EH (cell line): ENCODE measurements around the gene GALNT15.
A peak's percentile ranks its signal among the peaks of the same experiment; 100 is the strongest.

ENCODE experiments used
- DNase-seq: peaks from one replicate; pipeline ENCODE4 v3.0.0-alpha.2; 2015; ENCODE audit warnings: low read depth

The GALNT15 gene

DNA sequence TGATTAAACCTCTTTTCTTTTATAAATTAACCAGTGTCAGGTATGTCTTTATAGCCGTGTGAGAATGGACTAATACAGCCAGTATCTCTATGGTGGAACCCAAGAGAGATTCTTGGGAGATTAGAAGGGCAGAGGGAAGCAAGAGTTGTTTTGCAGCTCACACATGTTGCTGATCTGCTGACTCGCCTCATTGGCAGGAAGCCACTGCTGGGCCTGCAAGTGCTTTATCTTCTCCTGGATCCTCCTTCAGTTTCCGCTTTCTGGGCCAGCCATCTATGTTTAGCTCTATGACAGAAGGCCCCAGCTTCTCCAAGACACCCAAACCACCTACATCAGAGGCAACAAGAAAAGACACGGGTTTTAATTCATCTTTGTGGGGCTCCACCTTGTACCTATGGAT lies 23.4 kb upstream of the GALNT15 start:
- peak; percentile 91 for DNase-seq

DNA sequence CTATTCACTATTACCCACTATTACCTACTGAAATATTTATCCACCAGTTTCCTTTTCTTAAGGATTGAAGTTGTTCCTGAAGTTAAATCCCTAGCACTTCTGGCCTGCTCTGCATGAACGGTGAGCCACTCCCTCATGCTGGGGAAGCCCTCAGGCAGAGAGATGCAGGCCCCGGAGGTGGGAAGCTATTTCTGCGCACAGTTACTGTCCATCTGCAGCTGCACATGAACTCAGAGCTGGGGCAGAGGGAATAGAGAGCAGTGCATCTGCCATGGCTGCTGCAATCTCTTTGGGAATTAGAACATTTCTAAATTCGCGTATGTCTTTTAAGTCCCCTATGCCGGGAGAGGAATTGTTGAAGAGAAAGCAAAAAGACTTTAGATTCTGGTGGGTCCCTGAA lies 6.3 kb upstream of the GALNT15 start:
- DNase-seq, result no peak

DNA sequence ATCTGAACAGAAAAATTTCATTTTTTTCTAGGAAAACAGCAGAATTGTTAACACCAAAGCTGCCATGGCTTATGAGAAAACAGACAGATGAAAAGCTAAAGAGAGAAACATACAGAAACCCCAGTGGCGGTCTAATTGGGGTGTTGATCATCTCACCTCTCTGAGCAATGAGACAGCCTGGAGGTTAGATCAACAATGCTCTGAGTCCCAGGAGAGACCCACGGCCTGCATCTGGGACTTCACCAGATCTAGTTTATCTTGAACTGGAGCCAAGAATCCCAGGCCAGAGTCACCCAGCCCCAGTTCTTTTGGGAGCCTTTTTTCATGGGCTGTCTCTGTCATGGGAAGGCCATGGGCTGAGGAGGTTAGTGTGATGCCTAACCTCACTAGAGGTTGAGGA lies 3.5 kb upstream of the GALNT15 start:
- DNase-seq, result peak; percentile 69

DNA sequence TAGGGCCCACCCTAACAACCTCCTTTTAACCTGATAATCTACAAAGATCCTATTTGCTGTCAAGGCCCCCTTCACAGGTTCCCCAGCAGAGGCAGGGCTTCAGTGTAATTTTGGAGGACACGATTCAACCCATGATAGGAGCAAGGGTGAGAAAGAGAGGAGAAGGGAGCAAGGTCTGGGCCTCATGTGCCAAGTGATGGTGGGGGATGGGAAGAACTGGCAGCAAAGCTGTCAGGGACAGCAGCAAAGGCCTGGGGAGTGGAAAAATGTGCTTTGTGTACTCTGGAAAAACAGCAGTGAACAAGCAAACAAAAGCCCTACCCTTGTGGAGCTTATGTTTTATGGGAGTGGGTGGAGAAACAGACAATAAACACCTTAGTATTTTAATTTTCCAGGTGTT lies 2.7 kb upstream of the GALNT15 start:
- DNase-seq, result no peak

DNA sequence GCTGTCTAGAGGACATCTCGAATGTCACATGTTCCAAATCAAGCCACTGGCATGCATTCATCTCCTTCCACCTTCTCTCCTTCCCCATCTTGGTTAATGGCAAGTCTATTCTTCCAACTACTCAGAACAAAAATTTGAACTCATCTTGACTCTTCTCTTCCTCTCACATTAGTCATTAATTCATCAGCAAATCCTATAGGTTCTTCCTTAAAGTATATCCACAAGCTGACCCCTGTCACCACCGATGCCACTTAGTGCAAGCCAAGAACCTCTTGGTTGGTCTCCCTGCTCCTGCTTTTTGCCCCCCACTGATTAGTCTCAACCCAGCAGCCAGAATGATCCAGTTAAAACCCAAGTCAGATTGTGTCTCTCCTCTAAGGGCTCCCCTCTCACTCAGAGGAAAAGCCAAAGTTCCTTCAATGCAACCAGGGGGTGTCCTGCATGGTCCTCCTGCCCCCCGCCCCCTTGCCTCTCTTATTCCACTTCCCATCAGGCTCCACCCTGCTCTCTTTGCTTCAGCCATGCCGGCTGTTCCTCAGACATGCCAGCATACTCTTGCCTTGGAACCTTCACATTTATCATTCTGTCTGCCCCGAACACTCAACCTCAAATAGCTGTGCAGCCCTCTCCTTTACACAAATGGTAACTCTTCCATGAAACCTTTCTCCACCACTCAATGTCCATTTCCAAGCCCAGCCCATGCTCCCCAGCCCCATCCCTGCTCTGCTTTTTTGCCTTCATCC lies 1.0 kb upstream of the GALNT15 start:
- DNase-seq, result peak; percentile 55

DNA sequence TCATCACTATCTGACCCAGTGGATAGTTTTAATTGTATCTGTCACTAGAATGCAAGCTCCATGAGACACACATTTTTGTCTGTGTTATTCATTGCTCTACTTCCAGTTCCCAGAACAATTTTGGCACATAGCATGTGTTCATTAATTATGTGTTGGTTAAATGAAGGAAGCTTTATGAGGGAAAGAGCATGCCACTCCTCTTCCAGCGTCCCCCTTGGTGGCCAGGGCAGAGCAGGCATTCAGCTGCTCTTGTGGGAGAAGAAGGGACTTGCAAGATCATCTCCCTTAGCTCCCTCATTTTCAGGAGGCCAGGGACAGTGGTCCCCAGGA lies 489 bp upstream of the GALNT15 start:
- DNase-seq, result peak; percentile 95

DNA sequence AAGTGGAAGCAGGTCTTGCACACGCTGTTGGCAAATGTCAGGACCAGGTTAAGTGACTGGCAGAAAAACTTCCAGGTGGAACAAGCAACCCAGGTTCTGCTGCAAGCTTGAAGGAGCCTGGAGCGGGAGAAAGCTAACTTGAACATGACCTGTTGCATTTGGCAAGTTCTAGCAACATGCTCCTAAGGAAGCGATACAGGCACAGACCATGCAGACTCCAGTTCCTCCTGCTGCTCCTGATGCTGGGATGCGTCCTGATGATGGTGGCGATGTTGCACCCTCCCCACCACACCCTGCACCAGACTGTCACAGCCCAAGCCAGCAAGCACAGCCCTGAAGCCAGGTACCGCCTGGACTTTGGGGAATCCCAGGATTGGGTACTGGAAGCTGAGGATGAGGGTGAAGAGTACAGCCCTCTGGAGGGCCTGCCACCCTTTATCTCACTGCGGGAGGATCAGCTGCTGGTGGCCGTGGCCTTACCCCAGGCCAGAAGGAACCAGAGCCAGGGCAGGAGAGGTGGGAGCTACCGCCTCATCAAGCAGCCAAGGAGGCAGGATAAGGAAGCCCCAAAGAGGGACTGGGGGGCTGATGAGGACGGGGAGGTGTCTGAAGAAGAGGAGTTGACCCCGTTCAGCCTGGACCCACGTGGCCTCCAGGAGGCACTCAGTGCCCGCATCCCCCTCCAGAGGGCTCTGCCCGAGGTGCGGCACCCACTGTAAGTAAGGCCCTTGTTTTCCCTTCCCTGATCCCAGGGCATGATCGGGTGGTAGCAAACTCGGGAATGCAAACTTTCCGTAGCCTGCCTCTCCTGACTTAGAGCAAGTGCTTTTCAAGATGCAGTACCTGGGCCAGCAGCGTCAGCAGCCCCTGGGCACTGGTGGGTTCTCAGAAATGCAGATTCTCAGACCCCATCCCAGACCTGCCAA lies 759 bp downstream of the GALNT15 start:
- DNase-seq, result no peak

DNA sequence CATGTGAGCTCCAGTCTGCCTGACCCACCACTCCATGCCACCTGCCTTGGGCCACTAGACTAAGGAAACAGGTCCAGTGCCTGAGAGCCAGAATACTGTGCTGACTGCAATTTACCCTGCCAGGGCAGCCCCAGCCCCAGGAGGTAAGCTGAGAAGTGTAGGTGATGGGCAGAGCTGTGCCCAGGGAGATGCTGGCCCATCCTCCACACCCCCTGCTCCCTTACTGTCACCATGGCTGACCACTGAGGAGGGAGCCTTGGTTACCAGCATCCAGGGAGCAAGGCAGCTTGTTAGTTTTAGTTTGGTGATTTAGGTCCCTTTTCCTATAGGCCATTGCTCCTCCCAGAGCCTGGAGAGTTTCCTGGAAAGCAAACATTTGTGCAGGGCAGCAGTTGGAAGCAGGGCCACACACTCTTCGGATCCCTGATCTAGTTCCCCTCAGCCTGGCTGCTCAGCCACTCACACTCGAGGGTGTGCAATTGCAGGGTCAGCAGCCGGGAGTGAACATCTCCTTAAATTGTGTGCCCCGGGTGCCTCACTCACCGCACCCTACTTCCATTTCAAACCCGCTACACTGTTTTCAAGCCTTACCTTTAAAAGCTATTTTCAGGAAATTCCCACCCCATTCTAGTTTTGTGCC lies 2.0 kb downstream of the GALNT15 start:
- DNase-seq, result no peak

DNA sequence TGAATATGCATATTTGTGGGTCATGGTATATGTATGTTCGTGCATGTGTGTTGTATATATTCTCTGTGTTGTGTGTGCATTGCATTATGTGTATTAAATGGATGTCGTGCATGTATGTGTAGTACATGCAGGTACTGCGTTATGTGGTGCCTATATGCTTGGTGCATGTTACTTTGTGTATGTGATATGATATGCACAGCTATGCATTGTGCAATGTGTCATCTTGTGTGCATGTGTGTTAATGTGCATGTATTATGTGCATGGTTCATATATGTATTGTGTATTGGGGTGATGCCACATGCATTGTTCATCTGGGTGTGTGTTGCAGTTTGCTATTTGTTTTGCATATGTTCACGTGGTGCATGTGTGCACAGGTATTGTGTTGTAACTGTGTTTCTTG lies 2.9 kb downstream of the GALNT15 start:
- no peak for DNase-seq

DNA sequence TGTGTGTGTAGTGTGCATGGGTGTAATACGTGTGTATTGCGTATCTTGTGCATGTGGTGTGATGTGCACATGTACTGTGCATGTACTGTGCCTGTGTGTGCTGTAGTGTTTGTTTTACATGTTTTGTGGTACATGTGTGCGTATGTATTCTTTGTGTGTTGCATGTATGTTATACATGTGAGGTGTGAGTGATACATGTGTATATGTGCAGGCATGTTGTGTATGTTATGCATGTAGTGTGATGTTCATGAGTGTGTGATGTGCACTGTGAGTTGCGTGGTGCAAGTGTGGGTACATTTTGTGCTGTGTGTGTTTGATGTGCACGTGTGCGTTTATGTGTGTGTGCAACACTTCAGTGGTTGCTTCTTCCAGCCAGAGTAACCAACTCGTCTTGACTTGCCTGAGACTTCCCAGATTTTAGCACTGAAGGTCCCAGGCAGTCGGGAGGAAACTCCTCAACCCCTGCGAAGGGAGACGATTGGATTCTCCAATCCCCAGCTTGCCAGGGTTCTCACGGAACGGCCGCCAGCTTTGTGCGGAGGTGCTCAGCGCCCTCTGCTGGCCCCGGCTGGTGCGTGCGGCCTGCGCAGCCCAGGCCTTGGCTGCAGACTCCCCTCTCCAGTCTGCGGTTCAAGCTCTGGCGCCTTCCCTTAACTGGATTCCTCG lies 3.6 kb downstream of the GALNT15 start:
- peak; percentile 90 for DNase-seq

DNA sequence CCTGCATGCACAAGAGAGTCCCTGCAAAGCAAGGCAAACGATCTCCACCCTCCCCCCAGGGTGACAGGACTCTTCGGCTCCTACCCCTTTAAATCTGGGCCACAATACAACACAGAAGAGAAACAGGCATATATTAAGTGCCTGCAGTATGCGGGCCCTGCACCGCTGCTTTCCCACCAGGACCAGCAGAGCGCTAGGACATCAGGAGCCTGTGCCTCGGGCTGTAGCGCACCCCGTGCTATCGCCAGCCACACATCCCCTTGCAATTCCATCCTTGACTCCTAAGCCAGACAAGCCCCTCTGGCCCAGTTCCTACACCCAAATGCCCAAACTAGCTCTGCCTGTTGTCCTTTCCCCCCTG lies 4.1 kb downstream of the GALNT15 start:
- no peak for DNase-seq

DNA sequence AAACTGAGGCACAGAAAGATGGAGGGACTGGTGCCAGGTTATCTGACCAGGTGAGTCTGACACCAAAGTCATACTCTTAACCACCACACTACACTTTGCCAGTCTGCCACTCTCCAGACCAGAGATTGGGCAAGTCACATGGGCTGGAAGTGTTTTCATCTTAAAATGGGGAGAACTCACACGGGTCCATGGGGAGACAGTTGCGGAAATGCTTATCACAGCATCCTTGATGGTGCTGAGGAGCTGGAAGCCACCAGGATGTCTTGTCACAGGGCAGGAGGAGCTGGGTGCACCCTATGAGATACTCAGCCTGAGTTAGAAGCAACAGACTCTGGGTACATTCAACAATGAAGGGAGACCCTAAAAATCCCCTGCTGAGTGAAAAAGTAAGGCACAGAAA lies 4.8 kb downstream of the GALNT15 start:
- DNase-seq, result no peak

DNA sequence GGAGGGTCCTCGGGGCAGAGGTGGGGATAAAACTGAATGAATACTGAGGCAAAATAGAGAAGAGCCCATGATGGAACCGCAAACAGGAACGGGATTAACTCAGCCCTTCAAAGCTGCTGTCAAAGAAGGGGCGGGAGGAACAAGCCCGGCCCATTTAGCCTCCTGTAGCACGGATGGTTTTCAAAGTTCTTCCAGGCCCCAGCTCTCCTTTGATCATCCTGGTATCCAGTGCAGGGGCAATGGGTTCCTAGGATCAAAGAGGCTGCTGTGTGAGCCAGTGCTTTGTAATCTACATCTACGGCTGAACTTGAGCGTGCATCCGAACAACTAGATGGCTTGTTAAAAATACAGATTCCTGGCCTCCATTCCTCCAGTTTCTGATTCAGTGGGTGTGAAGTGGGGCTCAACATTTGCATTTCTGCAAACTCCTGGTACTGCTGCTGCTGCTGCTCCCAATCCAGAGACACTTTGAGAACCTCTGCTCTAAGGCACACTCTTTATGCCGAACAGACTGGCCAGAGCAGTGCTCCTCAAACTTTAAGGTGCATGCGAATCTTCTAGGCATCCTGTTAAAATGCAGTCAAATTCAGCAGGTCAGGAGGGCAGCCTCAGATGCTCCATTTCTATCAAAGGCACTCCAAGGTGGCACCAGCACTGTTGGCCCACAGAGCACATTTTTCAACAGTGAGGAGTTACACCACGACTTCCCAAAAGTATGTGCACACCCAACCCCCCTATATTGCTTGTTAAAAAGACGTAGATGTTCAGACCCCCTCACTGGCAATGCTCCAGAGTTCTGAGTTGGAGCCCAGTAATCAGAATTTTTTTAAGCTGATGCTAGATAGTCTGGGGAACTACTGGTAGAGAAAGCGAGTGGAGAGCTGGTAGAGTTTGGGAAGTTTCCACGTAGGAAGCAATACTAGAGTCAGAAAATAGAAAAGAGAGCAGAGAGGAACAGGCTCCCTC lies 5.6 kb downstream of the GALNT15 start:
- DNase-seq, result peak; percentile 90

DNA sequence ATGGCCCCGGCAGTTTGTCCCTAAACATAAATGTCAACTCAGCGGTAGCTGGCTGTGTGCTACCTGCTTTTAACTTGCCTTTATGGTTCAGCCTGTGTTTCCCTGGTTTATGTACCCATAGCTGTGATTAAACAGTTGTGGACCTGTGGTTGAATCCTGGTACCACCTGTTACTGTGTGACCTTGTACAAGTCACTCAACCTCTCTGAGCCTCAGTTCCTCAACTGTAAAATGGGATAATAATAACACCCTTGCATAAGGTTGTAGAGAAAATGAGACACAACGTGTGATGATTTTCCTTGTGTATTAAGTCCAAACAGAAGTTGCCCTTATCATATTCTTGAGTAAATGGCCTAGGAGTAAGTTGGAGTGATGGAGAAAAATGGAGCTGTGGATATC lies 6.3 kb downstream of the GALNT15 start:
- DNase-seq, result no peak

DNA sequence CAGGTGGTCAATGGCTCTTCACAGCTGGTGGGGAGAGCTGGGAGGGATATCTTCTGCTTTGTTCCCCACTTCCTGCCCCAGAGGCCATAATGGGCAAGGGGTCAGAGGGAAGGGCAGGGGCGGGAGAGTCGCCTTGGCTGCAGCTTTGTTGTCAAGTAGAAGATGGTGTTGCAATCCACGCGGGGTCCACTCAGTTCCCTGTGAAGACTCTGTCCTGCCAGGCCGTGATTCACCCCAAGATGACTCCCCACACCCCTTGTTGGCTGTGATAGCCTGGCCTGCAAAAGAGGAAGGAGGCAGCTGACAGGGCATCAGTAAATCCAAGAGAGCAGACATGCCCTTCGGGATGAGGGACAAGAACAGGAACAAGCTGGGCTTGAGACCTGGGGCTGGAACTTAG lies 6.9 kb downstream of the GALNT15 start:
- DNase-seq, result peak; percentile 58

DNA sequence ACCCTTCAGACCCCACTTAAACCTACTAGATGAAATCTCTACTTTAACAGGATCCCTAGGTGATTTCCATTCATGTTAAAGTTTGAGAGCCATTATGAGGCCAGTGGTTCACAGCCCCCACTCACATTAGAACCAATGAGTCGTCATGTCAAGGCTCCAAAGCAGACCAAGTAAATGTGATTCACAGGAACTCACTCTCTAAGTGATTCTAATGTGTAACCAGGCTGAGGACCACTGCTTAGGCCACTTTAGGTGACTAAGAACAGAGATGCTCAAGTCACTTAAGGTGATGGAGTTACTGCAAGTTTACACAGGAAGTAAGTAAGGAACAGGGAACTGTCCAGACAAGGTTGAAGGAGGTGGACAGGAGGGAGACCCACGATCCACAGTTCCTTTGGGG lies 7.7 kb downstream of the GALNT15 start:
- peak; percentile 60 for DNase-seq

DNA sequence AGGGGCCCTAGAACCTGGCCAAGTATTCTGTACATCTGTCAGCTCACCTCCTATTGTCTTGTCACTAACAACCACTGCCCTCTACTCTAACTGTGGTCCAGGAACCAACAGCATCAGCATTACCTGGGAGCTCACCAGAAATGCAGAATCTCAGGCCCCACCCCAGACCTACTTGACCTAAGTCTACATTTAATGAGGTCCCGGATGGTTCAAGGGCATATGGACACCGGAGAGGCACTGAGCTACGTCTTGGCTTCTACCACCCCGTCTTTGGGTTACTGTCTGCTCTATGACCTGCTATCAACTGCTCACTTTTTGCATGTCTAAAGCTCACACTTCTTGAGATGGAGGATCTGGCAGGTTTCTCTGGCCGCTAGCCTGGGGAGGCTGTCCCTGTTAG lies 8.1 kb downstream of the GALNT15 start:
- no peak for DNase-seq

DNA sequence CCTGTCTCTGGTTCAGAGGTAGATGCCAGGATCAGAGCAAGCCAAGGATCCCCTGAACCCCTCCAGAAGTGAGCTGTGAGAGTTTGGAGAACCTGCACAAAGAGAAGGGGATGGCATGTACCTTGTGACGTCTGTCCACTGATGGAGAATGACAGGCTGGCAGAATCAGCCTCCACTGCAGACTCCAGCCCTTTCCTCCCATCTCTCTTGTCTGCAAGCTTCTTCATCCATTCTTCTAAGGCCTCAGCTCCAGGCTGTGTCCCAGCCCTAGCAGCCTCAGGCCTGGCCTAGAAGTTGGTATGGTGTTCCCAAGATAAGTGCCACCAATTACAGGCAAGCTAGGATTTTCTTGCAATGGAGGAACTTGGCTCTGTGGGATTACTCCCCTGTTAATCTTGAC lies 8.6 kb downstream of the GALNT15 start:
- DNase-seq, result no peak

DNA sequence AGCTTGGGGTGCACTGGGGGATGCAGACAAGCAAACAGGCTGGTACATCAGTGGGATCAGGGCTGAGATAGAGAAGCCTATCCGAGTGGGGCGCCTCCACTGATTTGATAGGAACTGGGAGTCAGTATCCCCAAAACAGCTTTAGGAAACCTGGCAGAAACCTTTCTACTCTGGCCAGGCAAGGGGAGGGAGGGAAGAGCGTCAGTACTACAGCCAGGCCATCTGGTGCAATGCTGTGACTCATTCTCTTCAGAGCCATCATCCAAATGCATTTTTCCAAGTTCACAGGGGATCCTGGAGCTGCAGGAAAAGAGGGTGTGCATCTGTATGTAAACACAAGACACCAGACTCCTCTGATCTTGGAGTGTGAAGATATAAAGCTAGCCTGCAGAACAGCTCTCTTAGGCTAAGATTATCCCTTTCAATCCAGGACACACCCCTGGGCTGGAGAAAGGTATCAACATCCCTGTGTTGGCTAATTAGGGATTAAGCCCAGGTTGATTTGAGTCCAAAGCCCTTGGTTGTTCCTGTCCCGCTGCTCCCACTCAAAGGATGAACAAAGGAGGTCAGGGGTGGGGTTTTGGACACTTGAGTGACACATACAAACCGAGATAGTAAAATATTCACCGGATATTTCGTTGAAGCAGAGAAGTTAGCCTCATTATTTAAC lies 9.3 kb downstream of the GALNT15 start:
- peak; percentile 95 for DNase-seq

DNA sequence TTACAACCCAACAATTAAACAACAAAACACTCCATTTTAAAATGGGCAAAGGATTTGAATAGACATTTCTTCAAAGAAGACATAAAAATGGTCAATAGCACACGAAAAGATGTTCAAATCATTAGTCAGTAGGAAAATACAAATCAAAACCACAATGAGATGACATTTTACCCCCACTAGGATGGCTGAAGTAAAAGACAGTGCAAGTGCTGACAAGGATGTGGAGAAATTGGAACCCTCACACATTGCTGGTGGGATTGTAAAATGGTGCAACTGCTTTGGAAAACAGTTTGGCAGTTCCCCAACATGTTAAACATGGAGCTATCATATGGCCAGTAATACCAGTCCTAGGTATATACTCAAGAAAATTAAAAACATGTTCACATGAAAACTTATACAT lies 11.6 kb downstream of the GALNT15 start:
- DNase-seq, result peak; percentile 47

DNA sequence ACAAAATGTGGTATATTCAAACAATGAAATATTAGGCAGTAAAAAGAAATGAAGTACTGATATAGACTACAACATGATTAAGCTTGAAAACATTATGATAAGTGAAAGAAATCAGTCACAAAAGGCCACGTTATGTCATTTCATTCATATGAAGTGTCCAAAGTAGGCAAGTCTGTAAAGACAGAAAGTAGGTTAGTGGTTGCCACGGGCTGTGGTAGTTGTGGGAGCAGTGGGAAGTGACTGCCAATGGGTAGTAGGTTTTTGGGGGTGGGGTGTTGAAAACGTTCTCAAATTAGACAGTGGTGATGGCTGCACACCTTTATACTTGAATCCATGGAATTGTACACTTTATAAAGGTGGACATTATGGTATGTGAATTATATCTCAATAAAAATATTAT lies 12.1 kb downstream of the GALNT15 start:
- no peak for DNase-seq
